Esophagus muscularis mucosa (tissue), 4 donors: ENCODE measurements around the gene RNASE7.

Source experiments
- CTCF ChIP-seq, 3 experiments: fragments of 200-600 bp in 2 of 3; fragments of 450-650 bp in 1 of 3; sonication (generic) in 2 of 3; IDR thresholded peaks; one replicate each; pipeline ENCODE4 v1.5.1; 2017 to 2019; ENCODE audit warnings: antibody characterized with exemption in 3 of 3, mild to moderate bottlenecking in 2 of 3, moderate library complexity in 1 of 3
- EP300 ChIP-seq: sonication (generic); formaldehyde crosslinking; IDR thresholded peaks from one replicate; pipeline ENCODE4 v1.6.1; 2017; ENCODE audit warnings: antibody characterized with exemption
- POLR2A ChIP-seq: fragments of 450-650 bp; IDR thresholded peaks from one replicate; pipeline ENCODE4 v1.6.1; 2017; ENCODE audit warnings: antibody characterized with exemption, moderate library complexity, mild to moderate bottlenecking, low read depth
- POLR2AphosphoS5 ChIP-seq, 2 donors: sonication (generic); formaldehyde crosslinking; IDR thresholded peaks; one replicate each; pipeline ENCODE4 v1.6.1; 2017; ENCODE audit warnings: antibody characterized with exemption in 2 of 2

- TF ChIP-seq EP300 (no peak), CTCF (IDR thresholded peaks at IDR 0.05) (no peak), POLR2A (no peak), POLR2AphosphoS5 (IDR thresholded peaks at IDR 0.05) (no peak)
These were observed 41.6 kb downstream of the RNASE7 start for GRCh38 chr14:21083565-21084325.
